LHCN-M2 (cell line): ENCODE results near the gene SFT2D2. TPM values are rescaled to one million over a fixed set of nuclear protein-coding genes. Genes with fewer than 3 reads are reported as not detected.
A peak's percentile ranks its signal among the peaks of the same experiment; 100 is the strongest.

Source experiments
- DNase-seq: peaks from one replicate; pipeline ENCODE4 v3.0.0-alpha.2; 2012; ENCODE audit warnings: low read depth
- total RNA-seq: library from RNA; depleted of rRNA; stranded (reverse); fragments of >200 nt; gene quantifications from 2 replicates; pipeline ENCODE4 v1.2.3, GENCODE V29; 2014

The SFT2D2 gene
- total RNA-seq, 1 experiment from 2014 or later = 37.4 TPM

- no peak for DNase-seq
These were observed 39.8 kb downstream of the SFT2D2 start for GRCh38 chr1:168265596-168265995.

GRCh38 chr1:168266644-168267186 is 40.9 kb downstream of the SFT2D2 start:
- peak; percentile 3 for DNase-seq

DNA sequence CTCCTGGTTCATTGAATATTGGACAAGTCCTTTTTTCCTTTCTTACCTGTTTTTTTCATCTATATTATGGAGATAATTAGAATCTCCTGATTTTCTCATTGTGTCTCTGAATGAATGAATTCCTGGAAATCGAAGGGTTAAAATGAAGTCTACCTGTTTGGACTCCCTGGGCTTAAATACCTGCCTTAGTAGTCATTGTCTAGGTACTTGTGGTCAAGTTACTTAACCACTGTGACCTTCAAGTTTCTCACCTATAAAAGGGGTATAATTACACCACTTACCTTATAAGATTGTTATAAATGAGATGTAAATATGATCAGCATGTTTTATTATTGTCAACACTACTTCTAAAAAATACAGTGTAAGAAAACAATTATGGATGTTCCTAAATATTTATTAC is 45.8 kb downstream of the SFT2D2 start:
- DNase-seq = no peak

- peak; percentile 20 for DNase-seq
These were observed 47.8 kb downstream of the SFT2D2 start for GRCh38 chr1:168273575-168273974.

GRCh38 chr1:168279253-168279652 is 53.4 kb downstream of the SFT2D2 start:
- DNase-seq = no peak

DNA sequence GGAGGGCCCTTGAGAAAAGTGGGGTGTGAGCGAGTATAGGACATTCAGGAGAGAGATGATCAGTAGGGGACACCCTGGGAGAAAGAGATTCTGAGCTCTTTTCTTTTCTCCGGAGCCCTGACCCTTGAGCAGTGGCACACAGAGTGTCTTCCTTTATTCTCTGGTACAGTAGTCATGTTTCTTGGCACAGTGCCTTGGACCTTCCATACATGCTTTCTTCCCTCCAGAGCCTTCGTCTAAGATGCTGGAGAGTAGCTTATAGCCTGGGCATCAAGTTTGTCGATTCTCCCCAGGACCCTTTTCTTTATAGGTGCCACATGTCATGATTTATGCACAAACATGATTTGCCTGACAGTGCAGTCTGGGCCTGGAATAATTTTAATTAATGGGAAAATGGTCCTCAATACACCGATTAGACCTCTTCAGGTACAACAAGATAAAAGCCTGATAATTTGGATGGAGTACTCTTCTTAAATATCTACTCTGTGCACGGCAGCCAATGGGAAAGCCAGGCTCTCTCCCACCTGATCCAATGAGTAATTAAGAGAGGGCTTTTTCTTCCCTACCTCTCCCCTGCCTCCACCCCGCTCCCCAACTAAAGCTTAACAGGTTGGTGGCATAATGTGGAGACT is 54.6 kb downstream of the SFT2D2 start, which contains the start of gene TBX19:
TBX19 (plus strand) TSS at position 582 of the 632 bp plus-strand sequence. CDS start 214 bp downstream, outside the sequence.
- no peak for DNase-seq

DNA sequence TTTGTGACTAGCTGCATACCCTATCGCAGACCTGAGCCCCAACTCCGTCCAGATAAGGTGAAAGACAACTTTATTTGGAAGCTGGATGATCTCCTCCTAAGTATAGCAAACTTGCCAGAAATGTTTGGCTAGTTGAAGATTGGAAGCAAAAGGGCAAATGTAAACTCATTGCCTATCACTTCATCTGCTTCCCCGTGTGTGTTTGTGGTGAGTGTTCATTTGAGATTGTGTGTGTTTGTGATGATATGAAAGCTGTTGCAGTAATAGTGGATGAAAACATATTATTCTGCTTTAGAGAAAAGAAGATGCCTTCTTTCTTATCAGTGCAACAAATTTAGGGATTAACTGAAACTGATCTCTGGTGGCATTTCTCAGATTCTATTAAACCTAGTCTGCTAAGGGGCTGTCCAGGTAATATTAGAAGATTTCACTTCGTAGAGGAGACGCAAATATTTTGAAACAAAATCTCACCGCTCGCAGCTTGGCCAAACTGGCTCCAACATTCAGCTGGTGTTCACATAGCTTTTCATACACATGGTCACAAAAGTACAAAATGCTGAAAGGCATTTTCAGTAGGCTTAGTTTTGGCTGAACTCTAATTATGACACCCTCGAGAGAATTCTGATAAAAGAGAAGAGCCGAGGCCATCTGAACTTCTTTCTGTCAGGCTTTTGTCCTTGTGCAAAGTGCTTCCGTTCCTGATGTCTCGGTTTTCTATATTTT is 56.0 kb downstream of the SFT2D2 start:
- no peak for DNase-seq

DNA sequence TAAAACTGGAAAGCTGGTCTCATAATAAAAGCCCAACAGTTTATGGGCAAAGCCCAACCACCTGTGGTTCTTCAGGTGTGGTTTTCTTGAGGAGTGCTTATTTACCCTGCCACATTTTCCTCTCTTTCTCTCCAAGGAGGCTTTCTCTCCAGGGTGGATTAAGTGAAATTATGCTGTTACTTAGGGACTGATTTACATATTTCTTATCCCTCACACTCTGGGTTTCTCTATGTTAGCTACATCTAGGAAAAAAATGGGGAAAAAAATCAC is 59.7 kb downstream of the SFT2D2 start:
- no peak for DNase-seq

GRCh38 chr1:168285971-168286927 is 60.4 kb downstream of the SFT2D2 start:
- no peak for DNase-seq

GRCh38 chr1:168287237-168287664 is 61.4 kb downstream of the SFT2D2 start:
- DNase-seq = peak; percentile 55

- DNase-seq = no peak
These were observed 62.7 kb downstream of the SFT2D2 start for GRCh38 chr1:168288311-168289052.

DNA sequence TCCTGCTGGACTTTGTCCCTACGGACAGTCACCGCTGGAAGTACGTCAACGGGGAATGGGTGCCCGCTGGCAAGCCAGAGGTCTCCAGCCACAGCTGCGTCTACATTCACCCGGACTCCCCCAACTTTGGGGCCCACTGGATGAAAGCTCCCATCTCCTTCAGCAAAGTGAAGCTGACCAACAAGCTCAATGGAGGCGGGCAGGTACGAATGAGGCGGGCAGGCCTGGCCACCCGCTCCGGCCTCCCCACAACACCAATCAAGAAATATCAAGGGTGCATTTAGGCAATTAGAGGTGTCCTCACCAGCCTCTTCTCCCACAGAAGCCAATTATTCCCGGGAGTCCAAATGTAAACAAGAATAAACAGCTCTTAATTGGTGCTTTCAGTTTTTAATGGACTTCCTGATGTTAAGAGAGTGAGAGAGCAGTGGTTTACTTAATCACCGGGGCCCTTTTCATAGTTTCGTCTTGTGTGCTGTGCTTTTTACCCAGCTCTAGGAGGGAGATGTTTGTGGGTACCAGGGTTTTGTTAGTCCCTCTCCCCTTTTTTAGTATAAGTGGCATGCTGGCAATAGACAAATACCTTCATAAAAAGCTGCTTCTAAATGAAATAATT is 65.5 kb downstream of the SFT2D2 start:
- no peak for DNase-seq

DNA sequence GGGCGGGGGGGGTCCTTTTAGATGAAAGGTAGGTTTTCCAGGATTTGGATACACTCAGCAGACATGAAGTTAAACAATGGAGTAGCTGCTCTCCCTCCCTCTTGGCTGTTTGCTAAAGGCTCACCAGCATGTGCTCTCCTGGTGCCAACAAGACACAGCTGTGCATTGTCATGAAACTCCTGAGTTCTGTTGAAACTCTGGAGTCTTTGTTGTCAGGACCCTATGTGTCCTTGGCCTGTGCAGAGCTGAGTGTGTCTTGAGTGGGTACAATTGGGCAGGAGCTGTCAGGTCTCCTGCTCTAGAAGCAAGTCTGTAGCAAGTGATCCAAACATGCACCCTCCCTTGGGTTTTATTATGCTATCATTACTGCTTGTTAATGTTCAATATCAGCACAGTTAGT is 67.6 kb downstream of the SFT2D2 start:
- no peak for DNase-seq

DNA sequence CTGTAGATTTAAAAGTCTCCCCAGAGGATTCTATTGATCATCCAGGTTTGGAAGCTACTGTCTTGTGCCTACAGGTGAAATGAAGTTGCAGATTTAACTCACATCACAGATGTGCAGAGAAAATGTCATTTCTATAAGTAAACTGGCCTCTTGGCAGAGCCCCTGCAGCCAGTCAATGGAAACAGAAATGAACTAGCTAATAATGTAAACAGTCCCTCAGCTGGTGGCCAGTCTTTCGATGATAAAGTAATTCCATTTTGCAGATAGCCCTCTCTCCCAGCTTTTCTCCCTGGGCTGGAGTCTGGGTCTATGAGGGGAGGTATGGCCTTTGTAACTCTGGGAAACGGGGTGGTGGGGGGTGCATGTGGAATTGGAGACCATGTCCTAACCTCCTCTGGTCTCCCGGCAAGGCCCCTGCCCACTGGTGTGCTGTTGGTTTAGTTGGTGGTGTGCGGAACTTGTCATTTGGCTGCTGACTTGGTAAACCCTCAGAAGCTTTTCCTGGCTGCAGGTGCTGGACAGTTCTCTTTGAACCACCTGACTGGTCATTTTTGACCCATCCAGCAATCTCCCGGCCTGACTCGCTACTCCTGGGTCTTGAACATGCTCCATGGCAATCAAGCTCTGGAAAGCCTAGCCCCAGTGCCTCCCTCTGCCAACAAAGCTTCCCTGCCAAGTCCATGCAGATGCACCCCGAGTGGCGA is 69.8 kb downstream of the SFT2D2 start:
- DNase-seq = no peak

GRCh38 chr1:168297019-168297730 is 71.4 kb downstream of the SFT2D2 start:
- no peak for DNase-seq

GRCh38 chr1:168298446-168298845 is 72.6 kb downstream of the SFT2D2 start:
- DNase-seq = no peak

- DNase-seq = no peak
These were observed 74.8 kb downstream of the SFT2D2 start for GRCh38 chr1:168300626-168301025.

DNA sequence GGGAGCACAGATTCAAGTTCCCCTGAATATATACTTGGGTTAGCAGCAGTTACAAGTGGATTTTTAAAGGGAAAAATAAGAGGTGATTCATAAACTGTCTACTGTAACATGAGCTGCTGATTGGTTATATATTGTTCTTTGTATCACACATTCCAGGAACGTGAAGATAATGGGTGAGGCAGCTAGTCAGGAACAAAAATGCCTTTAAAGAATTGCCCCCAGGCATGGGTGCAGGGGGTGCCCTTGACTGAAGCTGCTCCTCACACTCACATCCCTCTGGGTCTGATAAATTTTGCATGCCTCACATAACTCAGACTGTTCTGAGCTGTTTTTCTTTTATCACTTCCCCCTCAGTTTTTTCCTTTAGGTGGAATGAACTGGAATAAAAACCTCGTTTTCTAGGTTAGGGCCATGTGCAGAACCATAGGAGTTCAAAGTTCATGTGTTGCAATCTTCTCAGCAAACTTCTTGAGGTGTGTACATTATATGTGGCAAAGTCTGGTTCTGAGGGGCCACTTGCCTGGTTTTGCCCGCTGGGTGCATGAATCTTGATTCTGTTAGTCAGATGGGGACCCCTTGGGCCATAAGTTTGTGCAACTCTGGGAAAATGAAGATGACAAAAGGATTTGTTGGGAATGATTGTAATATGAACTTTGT is 76.0 kb downstream of the SFT2D2 start:
- DNase-seq = peak; percentile 67
